HG02571 (cell line): ENCODE measurements around the gene SLC5A12.
"Not testable (repeated sequence)": the region's sequence is repeated elsewhere in the genome, so short reads cannot be mapped to it uniquely, and the experiment has no call there.

ENCODE experiments used
- ATAC-seq: cut with Tn5 transposase; IDR thresholded peaks from one replicate; pipeline ENCODE4 v1.9.1; 2021; ENCODE audit warnings: mild to moderate bottlenecking, moderate library complexity; ENCODE audit not compliant: unreplicated experiment

Gene SLC5A12

GRCh38 chr11:26662916-26663315, 58.9 kb downstream of the SLC5A12 start:
- no peak for ATAC-seq

GRCh38 chr11:26655287-26655686, 66.6 kb downstream of the SLC5A12 start:
- ATAC-seq, result no peak

DNA sequence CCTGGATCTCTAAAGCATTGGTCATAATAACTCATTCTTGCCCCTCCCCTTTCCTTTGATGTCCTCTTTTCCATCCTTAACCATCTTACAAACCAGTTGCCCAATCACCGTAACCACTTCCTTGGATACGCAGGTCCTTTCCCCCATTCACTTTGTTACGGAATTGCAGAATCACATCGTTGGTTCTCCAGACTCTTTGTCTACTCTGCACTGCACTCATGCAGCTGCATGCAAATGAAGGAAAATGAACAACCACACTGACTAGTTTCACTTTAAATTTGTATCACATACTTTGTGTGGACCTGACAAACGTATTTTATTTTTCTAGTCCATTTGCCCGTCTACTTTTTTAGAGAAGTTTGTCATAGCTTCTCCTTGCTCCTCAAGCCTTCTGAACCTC, 69.9 kb downstream of the SLC5A12 start:
- ATAC-seq, result no peak

DNA sequence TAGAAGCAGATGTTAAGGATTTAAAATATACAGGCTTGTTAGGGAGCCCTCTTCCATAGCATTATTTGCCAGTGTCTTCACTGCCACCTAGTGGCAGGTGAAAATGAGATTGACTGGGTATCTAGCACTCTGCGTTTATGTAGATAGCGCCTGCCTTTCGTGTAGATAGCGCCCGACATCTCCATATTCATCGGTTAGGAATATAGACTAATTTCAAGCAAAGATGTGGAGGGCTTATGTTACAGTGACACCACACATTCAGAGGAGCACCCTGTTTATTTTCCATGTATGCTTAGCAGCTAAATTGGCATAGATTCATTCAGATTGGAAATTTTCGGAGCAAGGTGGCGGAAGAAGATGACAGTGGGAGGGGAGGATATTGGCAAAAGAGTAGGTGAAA, 72.0 kb downstream of the SLC5A12 start:
- ATAC-seq, result peak; percentile 92

DNA sequence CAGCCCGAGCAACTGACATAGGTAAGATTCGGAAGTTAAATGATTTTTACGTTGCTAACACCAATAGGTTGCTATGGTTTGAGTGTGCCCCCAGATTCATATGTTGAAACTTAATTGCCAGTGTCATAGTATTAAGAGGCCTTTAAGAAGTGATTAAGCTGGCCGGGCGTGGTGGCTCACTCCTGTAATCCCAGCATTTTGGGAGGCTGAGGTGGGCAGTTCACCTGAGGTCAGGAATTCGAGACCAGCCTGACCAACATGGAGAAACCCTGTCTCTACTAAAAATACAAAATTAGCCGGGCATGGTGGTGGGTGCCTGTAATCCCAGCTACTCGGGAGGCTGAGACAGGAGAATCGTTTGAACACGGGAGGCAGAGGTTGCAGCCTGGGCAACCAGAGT, 78.5 kb downstream of the SLC5A12 start:
- ATAC-seq, result not testable (repeated sequence)

DNA sequence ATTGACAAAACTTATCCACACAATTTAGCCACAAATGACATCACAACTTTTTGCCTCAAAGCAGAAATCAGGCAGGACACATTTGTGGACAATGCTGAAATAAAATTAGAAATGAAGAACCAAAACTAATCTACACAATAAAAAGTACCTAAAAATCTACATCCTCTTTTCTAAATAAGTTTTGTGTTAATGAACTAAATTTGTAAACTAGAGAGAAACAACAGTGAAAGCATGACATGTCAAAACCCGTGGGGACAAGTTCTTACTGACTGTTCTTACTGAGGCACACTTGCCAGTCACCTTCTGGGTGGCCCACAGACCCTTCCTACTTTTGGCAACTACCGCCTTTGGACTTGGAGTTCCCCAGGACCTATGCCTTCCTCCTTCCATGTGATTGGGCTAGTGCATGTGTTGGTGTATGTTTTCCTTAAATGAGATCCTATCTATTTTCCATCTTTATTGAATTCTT, 89.1 kb downstream of the SLC5A12 start:
- peak; percentile 78 for ATAC-seq

DNA sequence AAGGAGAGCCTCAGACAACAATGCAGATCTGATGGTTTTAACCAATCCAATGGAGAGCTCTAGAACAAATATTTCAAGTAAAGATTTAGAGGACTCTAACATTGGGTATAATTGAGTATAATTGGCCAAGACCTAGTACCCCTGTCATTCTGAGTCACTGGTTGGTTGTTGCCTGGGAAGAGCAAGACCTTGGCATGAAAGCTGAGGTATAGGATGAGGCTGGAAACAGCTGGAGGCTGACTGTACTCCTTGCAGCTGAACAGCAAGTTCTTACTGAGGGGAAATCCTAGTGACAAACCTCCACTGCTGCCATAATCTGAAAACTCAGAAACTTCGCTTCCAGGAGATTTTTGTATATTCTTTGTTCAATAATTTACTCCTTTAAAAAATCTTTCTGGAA, 95.5 kb downstream of the SLC5A12 start:
- no peak for ATAC-seq

GRCh38 chr11:26623076-26623659, 98.7 kb downstream of the SLC5A12 start:
- no peak for ATAC-seq

DNA sequence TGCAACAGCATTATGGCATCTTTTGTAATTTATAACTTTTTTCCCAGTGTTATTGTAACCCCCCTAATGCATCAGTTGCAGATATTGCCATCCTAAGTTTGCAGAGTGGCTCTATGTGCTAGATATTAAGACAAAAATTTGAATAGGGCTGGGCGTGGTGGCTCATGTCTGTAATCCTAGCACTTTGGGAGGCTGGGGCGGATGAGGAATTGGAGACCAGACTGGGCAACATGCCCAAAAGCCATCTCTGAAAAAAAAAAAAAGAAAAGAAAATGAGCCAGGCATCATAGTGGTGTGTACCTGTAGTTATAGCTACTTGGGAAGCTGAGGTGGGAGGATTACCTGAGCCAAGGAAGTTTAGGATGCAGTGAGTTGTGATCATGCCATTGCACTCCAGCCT, 99.7 kb downstream of the SLC5A12 start:
- no peak for ATAC-seq

DNA sequence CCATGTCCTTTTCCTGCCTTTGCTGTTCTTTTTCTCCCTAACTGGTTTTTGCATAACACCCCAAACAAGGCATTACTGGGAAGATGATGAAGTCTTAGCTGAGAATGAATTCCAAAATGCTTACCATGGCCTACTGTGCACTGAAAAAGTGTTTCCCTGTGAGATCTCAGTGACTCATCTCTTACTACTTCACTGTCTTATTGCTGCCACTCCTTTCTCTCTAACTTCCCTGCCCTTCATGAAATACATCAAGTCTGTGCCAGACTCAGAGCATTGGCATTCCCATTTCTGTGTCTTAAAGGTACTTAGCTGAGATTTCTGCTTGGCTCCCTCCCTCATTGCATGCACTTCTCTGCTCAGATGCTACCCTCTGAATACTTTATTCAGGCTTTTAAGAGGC, 100.7 kb downstream of the SLC5A12 start:
- no peak for ATAC-seq

- no peak for ATAC-seq
These were observed 101.4 kb downstream of the SLC5A12 start for GRCh38 chr11:26620282-26621045.

- no peak for ATAC-seq
These were observed 103.4 kb downstream of the SLC5A12 start for GRCh38 chr11:26618441-26618840.
